GM12864 (cell line): Measurements from ENCODE around the gene SNX14.
A peak's percentile ranks its signal among the peaks of the same experiment; 100 is the strongest.

ENCODE experiments used
- DNase-seq: peaks from one replicate; pipeline ENCODE4 v3.0.0-alpha.2; 2011; ENCODE audit warnings: low read depth
- H3K4me3 ChIP-seq: 2 replicates; pipeline ENCODE4 v1.5.1; 2011; ENCODE audit warnings: mild to moderate bottlenecking, low read depth, low read length, control low read depth
- CTCF ChIP-seq: IDR thresholded peaks from 2 replicates; pipeline ENCODE4 v1.5.1; 2011; ENCODE audit warnings: low read depth, mild to moderate bottlenecking, moderate library complexity, low read length, control low read depth, inconsistent platforms; ENCODE audit errors: missing control alignments

Gene SNX14

GRCh38 chr6:85464722-85465150 lies 128.9 kb downstream of the SNX14 start:
- TF ChIP-seq CTCF, result no peak
- DNase-seq, result no peak
- H3K4me3 ChIP-seq, result no peak overlapping the region

GRCh38 chr6:85464260-85464644 lies 129.4 kb downstream of the SNX14 start:
- TF ChIP-seq CTCF, result no peak
- no peak for DNase-seq
- H3K4me3 ChIP-seq, result no peak overlapping the region

GRCh38 chr6:85463621-85464259 lies 129.9 kb downstream of the SNX14 start:
- H3K4me3 ChIP-seq, result no peak overlapping the region

GRCh38 chr6:85462673-85463072 lies 131.0 kb downstream of the SNX14 start:
- no peak overlapping the region for H3K4me3 ChIP-seq
- TF ChIP-seq CTCF, result no peak
- DNase-seq, result no peak

More at GRCh38 chr6:85463621-85464259, 129.9 kb downstream of the SNX14 start:
- no peak for TF ChIP-seq CTCF
- DNase-seq, result no peak

GRCh38 chr6:85461798-85462170 lies 131.9 kb downstream of the SNX14 start:
- H3K4me3 ChIP-seq, result no peak overlapping the region
- TF ChIP-seq CTCF, result no peak
- DNase-seq, result no peak

GRCh38 chr6:85460921-85461797 lies 132.5 kb downstream of the SNX14 start:
- DNase-seq, result peak; percentile 41
- H3K4me3 ChIP-seq, result no peak overlapping the region
- TF ChIP-seq CTCF, result no peak
